OCI-LY1 (cell line): ENCODE data around the gene GATC.

Experiments
- H2AFZ ChIP-seq: fragments of 200-600 bp; sonication (generic), shearing (Covaris generic); 2 replicates; pipeline ENCODE4 v1.6.0; 2014; ENCODE audit warnings: antibody characterized with exemption, mild to moderate bottlenecking, low read length
- H3F3A ChIP-seq: fragments of 200-600 bp; sonication (generic), shearing (Covaris generic); 2 replicates; pipeline ENCODE4 v1.6.0; 2014; ENCODE audit warnings: mild to moderate bottlenecking, antibody characterized with exemption, low read length, moderate library complexity; ENCODE audit not compliant: insufficient read depth
- H3K27ac ChIP-seq: fragments of 200-600 bp; sonication (generic); 2 replicates; pipeline ENCODE4 v1.5.1; 2014; ENCODE audit warnings: low read length, mixed run types, mild to moderate bottlenecking, low read depth; ENCODE audit not compliant: poor library complexity, severe bottlenecking
- H3K27me3 ChIP-seq: fragments of 200-600 bp; sonication (generic); 2 replicates; pipeline ENCODE4 v1.6.0; 2014; ENCODE audit warnings: antibody characterized with exemption, mild to moderate bottlenecking, low read length, moderate library complexity; ENCODE audit not compliant: insufficient read depth
- H3K36me3 ChIP-seq: fragments of 200-600 bp; sonication (generic); 2 replicates; pipeline ENCODE4 v1.6.1; 2014; ENCODE audit warnings: mild to moderate bottlenecking, antibody characterized with exemption, low read length, moderate library complexity, mixed read lengths; ENCODE audit not compliant: insufficient read depth
- H3K4me1 ChIP-seq: fragments of 200-600 bp; sonication (generic); 2 replicates; pipeline ENCODE4 v1.5.1; 2014; ENCODE audit warnings: mild to moderate bottlenecking, low read length, moderate library complexity; ENCODE audit not compliant: insufficient read depth, severe bottlenecking
- H3K4me2 ChIP-seq: fragments of 200-600 bp; sonication (generic), shearing (Covaris generic); 2 replicates; pipeline ENCODE4 v1.6.1; 2014; ENCODE audit warnings: low read length
- H3K4me3 ChIP-seq: fragments of 200-600 bp; sonication (generic); 2 replicates; pipeline ENCODE4 v1.5.1; 2014; ENCODE audit warnings: low read length, low read depth, mild to moderate bottlenecking, mixed read lengths; ENCODE audit not compliant: poor library complexity, severe bottlenecking
- H3K79me2 ChIP-seq: fragments of 200-600 bp; shearing (Covaris generic); 2 replicates; pipeline ENCODE4 v1.6.1; 2016; ENCODE audit warnings: mixed run types, low read length, mixed read lengths; ENCODE audit not compliant: insufficient read depth
- H3K9ac ChIP-seq: fragments of 200-600 bp; sonication (generic), shearing (Covaris generic); 2 replicates; pipeline ENCODE4 v1.6.1; 2014; ENCODE audit warnings: mild to moderate bottlenecking, low read length, mixed read lengths
- H3K9me2 ChIP-seq: fragments of 200-600 bp; sonication (generic), shearing (Covaris generic); 2 replicates; pipeline ENCODE4 v1.6.1; 2014; ENCODE audit warnings: low read depth, mild to moderate bottlenecking, low read length, mixed read lengths
- H3K9me3 ChIP-seq: fragments of 200-600 bp; shearing (Covaris generic); 2 replicates; pipeline ENCODE4 v1.6.1; 2014; ENCODE audit warnings: low read length, mixed read lengths
- H4K20me1 ChIP-seq: fragments of 200-600 bp; sonication (generic), shearing (Covaris generic); 2 replicates; pipeline ENCODE4 v1.6.0; 2016; ENCODE audit warnings: mild to moderate bottlenecking, low read length; ENCODE audit not compliant: insufficient read depth
- CTCF ChIP-seq: fragments of 200-600 bp; sonication (generic), shearing (Covaris generic); IDR thresholded peaks from 2 replicates; pipeline ENCODE4 v1.5.1; 2017; ENCODE audit warnings: mild to moderate bottlenecking, antibody characterized with exemption, low read length, moderate library complexity, mixed read lengths
- EZH2 ChIP-seq: fragments of 200-600 bp; sonication (generic), shearing (Covaris generic); IDR thresholded peaks from 2 replicates; pipeline ENCODE4 v1.8.0; 2017; ENCODE audit warnings: borderline replicate concordance, mixed run types, mild to moderate bottlenecking, antibody characterized with exemption, low read length, moderate library complexity, mixed read lengths

The GATC gene

DNA sequence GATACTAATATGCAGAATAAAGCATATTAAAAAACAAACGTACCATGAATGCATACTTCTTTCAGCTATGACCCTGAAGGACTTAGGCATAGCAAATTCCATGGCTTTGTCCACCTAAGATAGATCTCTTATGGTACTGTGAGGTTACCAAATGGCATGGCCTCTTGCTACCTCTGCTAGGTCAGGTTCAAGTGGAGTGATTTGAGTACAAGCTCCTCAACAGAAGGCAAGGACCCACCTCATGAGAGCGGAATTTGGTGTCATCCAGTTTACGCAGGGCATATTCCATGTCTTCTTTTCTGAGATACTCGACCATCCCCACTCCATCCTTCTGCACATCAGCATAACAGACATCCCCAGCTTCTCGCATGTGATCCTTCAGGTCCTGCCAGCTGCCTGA is 17.5 kb downstream of the GATC start:
- Histone ChIP-seq H3K79me2 (peaks cover 38% of the 10 kb centered on the region), H3K4me1 (peaks cover 23% of the 10 kb centered on the region), H3F3A (no peaks in the 10 kb centered on the region), H3K36me3 (peaks cover 90% of the 10 kb centered on the region), H3K4me2 (no peak overlapping the region), H3K27ac (no peak overlapping the region), H4K20me1 (0 out of 2 replicates have a peak, but pooled peaks cover 3% of the 10 kb centered on the region), H3K9ac (no peak overlapping the region), H2AFZ (no peak overlapping the region), H3K9me3 (no peaks in the 10 kb centered on the region), H3K27me3 (no peaks in the 10 kb centered on the region), H3K9me2 (no peaks in the 10 kb centered on the region), H3K4me3 (no peak overlapping the region)
- TF ChIP-seq EZH2 (no peak), CTCF (no peak)

DNA sequence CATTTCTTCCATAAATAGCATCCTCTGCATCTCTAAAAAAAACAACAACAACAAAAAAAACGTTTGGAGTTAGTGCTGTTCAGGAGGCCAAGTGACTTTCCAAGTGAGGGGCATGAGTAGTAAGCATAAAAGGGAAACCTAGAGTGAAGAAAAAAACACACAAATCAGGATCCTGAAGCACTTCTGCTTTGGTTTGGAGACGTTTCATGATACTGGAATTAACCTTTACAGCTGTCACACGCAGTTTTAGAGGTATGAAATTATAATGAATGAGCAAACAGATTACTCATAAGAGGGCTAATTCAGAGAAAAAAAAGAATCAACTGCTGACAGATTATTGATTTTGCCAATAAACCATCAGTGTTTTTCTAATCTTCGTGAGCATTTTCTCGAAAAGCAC is 19.5 kb downstream of the GATC start:
- H3K4me3 ChIP-seq: no peak overlapping the region
- H3K27me3 ChIP-seq: no peaks in the 10 kb centered on the region
- no peak overlapping the region for H3K9ac ChIP-seq
- H3K4me1 ChIP-seq: peaks cover 30% of the 10 kb centered on the region
- H3K4me2 ChIP-seq: no peak overlapping the region; the same call in 1 of the 2 replicates
- H3K9me3 ChIP-seq: no peaks in the 10 kb centered on the region
- no peak overlapping the region for H3K27ac ChIP-seq
- 0 out of 2 replicates have a peak, but pooled peaks cover 3% of the 10 kb centered on the region for H4K20me1 ChIP-seq
- H3K36me3 ChIP-seq: peaks cover 70% of the 10 kb centered on the region
- no peaks in the 10 kb centered on the region for H3F3A ChIP-seq
- H3K79me2 ChIP-seq: peaks cover 42% of the 10 kb centered on the region
- TF ChIP-seq CTCF (no peak), EZH2 (no peak)
- H2AFZ ChIP-seq: no peak overlapping the region
- no peaks in the 10 kb centered on the region for H3K9me2 ChIP-seq

DNA sequence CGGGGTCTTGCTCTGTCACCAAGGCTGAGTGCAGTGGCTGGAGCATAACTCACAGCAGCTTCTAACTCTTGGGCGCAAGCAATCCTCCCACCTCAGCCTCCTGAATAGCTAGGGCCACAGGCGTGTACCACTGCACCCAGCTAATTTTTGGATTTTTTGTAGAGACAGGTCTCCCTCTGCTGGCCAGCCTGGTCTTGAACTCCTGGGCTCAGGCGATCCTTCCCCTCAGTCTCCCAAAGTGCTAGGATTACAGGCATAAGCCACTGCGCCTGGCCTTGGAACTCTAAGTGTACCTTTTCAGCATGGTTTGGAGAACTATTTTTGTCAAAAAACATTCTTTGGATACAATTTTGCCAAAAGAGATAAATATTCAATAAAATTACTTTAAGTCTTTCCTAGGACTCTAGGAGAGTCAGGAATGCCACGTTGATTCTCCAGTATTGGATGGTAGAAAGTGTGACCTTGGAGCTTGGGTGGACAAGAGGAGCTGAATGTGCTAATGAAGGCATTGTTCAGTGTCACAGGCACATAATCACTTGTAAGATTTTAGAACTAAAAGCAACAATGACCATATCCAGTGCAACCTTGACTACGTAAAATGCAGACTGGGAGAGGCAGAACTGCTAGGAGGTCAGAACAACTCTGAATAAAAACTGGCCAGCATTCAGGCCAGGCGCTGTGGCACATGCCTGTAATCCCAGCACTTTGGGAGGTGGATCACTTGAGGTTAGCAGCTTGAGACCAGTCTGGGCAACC is 20.5 kb downstream of the GATC start:
- Histone ChIP-seq H3K9ac (no peak overlapping the region), H3K36me3 (peaks cover 61% of the 10 kb centered on the region)

More for the DNA sequence above, 20.5 kb downstream of the GATC start:
- H3F3A ChIP-seq: no peaks in the 10 kb centered on the region
- H3K4me1 ChIP-seq: peaks cover 40% of the 10 kb centered on the region
- peak overlapping the region; percentile 14; the same call in 1 of the 2 replicates for H3K4me2 ChIP-seq
- no peaks in the 10 kb centered on the region for H3K27me3 ChIP-seq
- H4K20me1 ChIP-seq: 0 out of 2 replicates have a peak, but pooled peaks cover 3% of the 10 kb centered on the region
- H3K79me2 ChIP-seq: peaks cover 42% of the 10 kb centered on the region
- H3K4me3 ChIP-seq: no peak overlapping the region
- TF ChIP-seq CTCF (peak; percentile 55), EZH2 (no peak)
- no peaks in the 10 kb centered on the region for H3K9me2 ChIP-seq
- no peak overlapping the region for H3K27ac ChIP-seq
- no peaks in the 10 kb centered on the region for H3K9me3 ChIP-seq
- no peak overlapping the region for H2AFZ ChIP-seq
